GM12874 (cell line): ENCODE results near the gene WRAP73.

Experiments used
- CTCF ChIP-seq: IDR thresholded peaks from 2 replicates; pipeline ENCODE4 v1.5.1; 2011; ENCODE audit warnings: low read depth, mild to moderate bottlenecking, control low read depth, low read length, moderate library complexity; ENCODE audit not compliant: insufficient read depth

The WRAP73 gene

DNA sequence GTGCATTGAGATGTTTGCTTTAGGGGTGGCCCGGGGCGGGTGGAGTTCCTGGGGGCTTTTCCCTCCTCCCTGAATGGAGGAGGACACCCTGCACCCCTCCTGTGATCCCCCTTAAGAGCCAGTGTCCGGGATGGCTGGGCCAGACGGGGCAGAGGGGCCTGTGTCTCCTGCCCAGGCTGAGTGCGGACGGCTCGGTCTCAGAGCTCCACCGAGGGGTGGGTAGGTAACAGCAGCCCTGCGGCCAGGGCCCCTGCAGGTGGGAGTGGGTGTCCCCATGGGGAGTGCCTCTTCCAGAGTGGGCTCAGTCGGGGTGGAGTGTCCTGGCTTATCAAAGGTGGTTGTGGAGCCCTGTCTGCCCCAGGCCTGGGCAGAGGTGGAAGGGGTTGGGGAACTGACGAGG is 25.5 kb upstream of the WRAP73 start:
- TF ChIP-seq CTCF = no peak

DNA sequence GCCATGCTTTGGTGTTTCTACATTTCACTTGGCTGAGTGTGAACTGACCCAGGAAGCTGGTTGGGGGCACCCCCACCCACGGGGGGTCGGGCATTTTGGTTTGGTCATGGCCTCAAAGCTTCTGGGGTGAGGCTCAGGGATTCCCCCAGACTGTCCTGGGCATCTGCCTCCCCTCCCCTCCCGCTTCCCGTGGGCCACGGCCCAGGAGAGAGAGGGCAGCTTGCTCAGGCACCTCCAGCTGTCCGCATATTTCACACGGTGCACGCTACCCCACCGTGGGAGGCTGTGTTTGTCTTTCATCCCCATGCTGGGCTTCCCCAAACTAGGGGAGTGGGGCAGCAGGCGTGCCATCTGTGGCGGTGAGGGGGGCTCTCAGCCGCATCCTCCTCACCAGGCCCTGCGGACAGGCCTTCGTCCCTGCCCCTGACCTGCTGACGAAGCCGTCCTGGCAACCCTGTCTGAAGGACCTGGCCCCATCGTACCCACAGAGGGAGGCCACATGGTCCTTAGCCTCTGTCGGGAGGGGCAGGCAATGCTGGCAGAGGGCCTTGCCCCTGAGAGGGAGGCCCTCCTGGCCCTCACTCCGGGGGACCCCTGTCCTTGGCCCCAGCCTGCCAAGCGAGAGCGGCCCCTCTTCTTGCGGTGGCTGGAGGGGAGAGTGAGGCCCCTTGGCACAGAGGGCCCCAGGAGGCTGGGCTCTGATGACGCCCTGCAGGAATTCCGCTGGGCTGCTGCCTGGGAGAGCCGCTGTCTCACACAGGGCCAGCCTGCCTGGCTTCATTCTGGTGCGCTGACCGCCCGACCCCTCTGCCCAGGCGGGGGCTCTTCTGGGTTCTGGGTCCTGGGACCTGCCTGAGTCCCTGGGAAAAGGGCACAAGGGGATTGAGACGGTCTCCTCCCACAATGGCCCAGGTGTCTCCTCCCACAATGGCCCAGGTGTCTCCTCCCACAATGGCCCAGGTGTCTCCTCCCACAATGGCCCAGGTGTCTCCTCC is 24.5 kb upstream of the WRAP73 start:
- no peak for TF ChIP-seq CTCF

- peak; percentile 34; the same call in 1 of the 2 replicates for TF ChIP-seq CTCF
These were observed 23.6 kb upstream of the WRAP73 start for GRCh38 chr1:3673381-3674099.

GRCh38 chr1:3672971-3673361 is 23.1 kb upstream of the WRAP73 start:
- no peak for TF ChIP-seq CTCF

GRCh38 chr1:3672231-3672970 is 22.5 kb upstream of the WRAP73 start:
- TF ChIP-seq CTCF = no peak

DNA sequence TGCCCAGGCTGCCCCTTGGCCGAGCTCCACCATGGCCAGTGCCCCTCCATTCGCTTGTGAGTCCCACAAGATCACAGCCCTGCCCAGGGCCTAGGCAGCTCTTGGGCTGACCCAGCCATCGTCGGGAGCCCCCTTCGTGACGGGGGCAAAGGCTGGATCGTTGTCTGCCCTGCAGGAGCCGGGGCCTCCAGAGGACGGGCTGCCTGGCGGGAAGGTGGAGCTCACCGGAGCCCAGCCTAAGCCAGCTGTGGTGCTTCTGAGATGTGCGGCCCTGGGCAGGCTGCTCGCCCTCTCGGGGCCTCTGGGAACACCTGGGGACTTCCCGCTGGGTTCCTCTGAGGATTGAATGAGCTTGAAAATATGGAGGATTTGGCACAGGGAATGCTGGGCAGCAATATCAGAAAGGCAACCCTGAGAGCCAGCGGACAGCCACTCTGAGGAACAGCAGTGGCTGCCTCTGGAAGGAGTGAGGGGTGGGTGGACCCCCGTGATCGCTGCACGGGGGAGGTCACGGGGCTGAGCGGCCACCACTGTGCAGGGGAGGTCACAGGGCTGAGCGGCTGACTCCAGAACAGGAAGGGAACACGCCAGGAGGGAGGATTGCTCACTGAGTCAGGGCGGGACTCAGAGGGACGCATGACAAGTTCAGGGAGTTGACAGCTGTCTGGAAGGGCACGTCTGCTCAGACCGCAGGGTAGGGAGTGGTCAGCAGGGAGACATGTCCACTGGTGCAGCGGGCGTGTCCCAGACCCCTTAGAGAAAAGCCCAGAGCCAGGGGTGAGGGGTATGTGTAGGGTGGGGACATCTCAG is 21.7 kb upstream of the WRAP73 start:
- no peak for TF ChIP-seq CTCF
